ENCODE data around the gene DEFB112.

DNA sequence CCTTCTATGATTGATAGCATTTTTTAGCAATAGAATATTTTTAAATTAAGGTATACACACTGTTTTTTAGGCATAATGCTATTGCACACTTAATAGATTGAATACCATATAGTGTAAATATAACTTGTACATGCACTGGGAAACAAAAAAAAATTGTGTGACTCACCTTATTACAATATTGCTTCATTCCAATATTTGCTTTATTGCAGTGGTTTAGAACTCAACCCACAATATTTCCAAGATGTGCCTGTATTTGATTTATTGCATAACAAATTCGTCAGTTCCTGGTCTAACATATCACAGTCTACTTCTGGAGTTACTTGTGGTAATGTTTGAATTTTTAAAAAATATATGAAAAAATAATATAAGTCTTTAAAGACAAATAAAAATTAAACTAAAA is 41.9 kb upstream of the DEFB112 start:
- TF ChIP-seq, protein P1, sequence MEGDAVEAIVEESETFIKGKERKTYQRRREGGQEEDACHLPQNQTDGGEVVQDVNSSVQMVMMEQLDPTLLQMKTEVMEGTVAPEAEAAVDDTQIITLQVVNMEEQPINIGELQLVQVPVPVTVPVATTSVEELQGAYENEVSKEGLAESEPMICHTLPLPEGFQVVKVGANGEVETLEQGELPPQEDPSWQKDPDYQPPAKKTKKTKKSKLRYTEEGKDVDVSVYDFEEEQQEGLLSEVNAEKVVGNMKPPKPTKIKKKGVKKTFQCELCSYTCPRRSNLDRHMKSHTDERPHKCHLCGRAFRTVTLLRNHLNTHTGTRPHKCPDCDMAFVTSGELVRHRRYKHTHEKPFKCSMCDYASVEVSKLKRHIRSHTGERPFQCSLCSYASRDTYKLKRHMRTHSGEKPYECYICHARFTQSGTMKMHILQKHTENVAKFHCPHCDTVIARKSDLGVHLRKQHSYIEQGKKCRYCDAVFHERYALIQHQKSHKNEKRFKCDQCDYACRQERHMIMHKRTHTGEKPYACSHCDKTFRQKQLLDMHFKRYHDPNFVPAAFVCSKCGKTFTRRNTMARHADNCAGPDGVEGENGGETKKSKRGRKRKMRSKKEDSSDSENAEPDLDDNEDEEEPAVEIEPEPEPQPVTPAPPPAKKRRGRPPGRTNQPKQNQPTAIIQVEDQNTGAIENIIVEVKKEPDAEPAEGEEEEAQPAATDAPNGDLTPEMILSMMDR (IDR thresholded peaks at IDR 0.05), result no peak
- TF ChIP-seq, protein P2, sequence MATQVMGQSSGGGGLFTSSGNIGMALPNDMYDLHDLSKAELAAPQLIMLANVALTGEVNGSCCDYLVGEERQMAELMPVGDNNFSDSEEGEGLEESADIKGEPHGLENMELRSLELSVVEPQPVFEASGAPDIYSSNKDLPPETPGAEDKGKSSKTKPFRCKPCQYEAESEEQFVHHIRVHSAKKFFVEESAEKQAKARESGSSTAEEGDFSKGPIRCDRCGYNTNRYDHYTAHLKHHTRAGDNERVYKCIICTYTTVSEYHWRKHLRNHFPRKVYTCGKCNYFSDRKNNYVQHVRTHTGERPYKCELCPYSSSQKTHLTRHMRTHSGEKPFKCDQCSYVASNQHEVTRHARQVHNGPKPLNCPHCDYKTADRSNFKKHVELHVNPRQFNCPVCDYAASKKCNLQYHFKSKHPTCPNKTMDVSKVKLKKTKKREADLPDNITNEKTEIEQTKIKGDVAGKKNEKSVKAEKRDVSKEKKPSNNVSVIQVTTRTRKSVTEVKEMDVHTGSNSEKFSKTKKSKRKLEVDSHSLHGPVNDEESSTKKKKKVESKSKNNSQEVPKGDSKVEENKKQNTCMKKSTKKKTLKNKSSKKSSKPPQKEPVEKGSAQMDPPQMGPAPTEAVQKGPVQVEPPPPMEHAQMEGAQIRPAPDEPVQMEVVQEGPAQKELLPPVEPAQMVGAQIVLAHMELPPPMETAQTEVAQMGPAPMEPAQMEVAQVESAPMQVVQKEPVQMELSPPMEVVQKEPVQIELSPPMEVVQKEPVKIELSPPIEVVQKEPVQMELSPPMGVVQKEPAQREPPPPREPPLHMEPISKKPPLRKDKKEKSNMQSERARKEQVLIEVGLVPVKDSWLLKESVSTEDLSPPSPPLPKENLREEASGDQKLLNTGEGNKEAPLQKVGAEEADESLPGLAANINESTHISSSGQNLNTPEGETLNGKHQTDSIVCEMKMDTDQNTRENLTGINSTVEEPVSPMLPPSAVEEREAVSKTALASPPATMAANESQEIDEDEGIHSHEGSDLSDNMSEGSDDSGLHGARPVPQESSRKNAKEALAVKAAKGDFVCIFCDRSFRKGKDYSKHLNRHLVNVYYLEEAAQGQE (IDR thresholded peaks at IDR 0.05; ENCODE audit: insufficient read depth in 1 of 2, low read depth in 2 of 2, low read length in 1 of 2), result no peak
- TF ChIP-seq POLR2AphosphoS5 (IDR thresholded peaks at IDR 0.05; ENCODE audit: low read depth, low read length), result no peak
